HUES64 (cell line): ENCODE results near the gene GMDS.

Experiments used
- H3K27ac ChIP-seq: 2 replicates; pipeline ENCODE4 v1.7.0; 2013; ENCODE audit warnings: low read depth, low read length, inconsistent platforms
- H3K27me3 ChIP-seq: 2 replicates; pipeline ENCODE4 v1.6.1; 2013; ENCODE audit warnings: mild to moderate bottlenecking, low read length; ENCODE audit not compliant: insufficient read depth
- H3K36me3 ChIP-seq: 2 replicates; pipeline ENCODE4 v1.6.1; 2013; ENCODE audit warnings: mild to moderate bottlenecking, low read length; ENCODE audit not compliant: insufficient read depth
- H3K4me1 ChIP-seq: 2 replicates; pipeline ENCODE4 v1.6.1; 2013; ENCODE audit warnings: mild to moderate bottlenecking, low read length, moderate library complexity; ENCODE audit not compliant: insufficient read depth
- H3K4me3 ChIP-seq: 2 replicates; pipeline ENCODE4 v1.5.1; 2013; ENCODE audit warnings: mild to moderate bottlenecking, low read length, moderate library complexity
- H3K9ac ChIP-seq: 2 replicates; pipeline ENCODE4 v1.6.1; 2013; ENCODE audit warnings: mild to moderate bottlenecking, low read depth, low read length
- H3K9me3 ChIP-seq: 2 replicates; pipeline ENCODE4 v1.6.1; 2013; ENCODE audit warnings: low read depth, low read length; ENCODE audit not compliant: insufficient read depth
- WGBS: fragments of 150-250, 120-280 bp; methylation state at CpG from one replicate; pipeline ENCODE4 v1.1.7; 2013; ENCODE audit warnings: missing lambda C conversion rate; 5-methylcytosine and 5-hydroxymethylcytosine counted together

The GMDS gene

GRCh38 chr6:1870932-1871331, 374.5 kb downstream of the GMDS start:
- no peak overlapping the region for H3K27ac ChIP-seq
- H3K9me3 ChIP-seq: no peaks in the 10 kb centered on the region
- H3K27me3 ChIP-seq: no peaks in the 10 kb centered on the region
- H3K4me3 ChIP-seq: no peak overlapping the region
- H3K36me3 ChIP-seq: no peaks in the 10 kb centered on the region
- WGBS: 49% methylated on average over 7 of the region's 7 CpGs
- no peak overlapping the region for H3K9ac ChIP-seq
- H3K4me1 ChIP-seq: peaks cover 60% of the 10 kb centered on the region

- Histone ChIP-seq H3K27me3 (no peaks in the 10 kb centered on the region), H3K9me3 (no peaks in the 10 kb centered on the region), H3K4me1 (peaks cover 65% of the 10 kb centered on the region), H3K9ac (no peak overlapping the region), H3K27ac (no peak overlapping the region), H3K36me3 (no peaks in the 10 kb centered on the region), H3K4me3 (no peak overlapping the region)
- WGBS: 83% methylated on average over 5 of the region's 5 CpGs
Observed at GRCh38 chr6:1870251-1870650, 375.2 kb downstream of the GMDS start.

GRCh38 chr6:1869769-1870168, 375.6 kb downstream of the GMDS start:
- Histone ChIP-seq H3K9ac (no peak overlapping the region), H3K36me3 (no peaks in the 10 kb centered on the region), H3K9me3 (no peaks in the 10 kb centered on the region), H3K27ac (peak overlapping the region; percentile 26; the same call in 1 of the 2 replicates), H3K4me3 (no peak overlapping the region), H3K4me1 (peaks cover 70% of the 10 kb centered on the region), H3K27me3 (no peaks in the 10 kb centered on the region)
- 87% methylated on average over 6 of the region's 6 CpGs for WGBS

GRCh38 chr6:1869308-1869707, 376.1 kb downstream of the GMDS start:
- WGBS: 66% methylated on average over 3 of the region's 3 CpGs
- no peaks in the 10 kb centered on the region for H3K36me3 ChIP-seq

GRCh38 chr6:1868561-1869261, 376.7 kb downstream of the GMDS start:
- no peak overlapping the region for H3K9ac ChIP-seq
- H3K27me3 ChIP-seq: no peaks in the 10 kb centered on the region
- no peaks in the 10 kb centered on the region for H3K9me3 ChIP-seq
- no peaks in the 10 kb centered on the region for H3K36me3 ChIP-seq
- peaks cover 77% of the 10 kb centered on the region for H3K4me1 ChIP-seq
- H3K4me3 ChIP-seq: no peak overlapping the region
- no peak overlapping the region for H3K27ac ChIP-seq
- WGBS: 94% methylated on average over 4 of the region's 4 CpGs

More at GRCh38 chr6:1869308-1869707, 376.1 kb downstream of the GMDS start:
- H3K27ac ChIP-seq: peak overlapping the region; percentile 26; the same call in 1 of the 2 replicates
- H3K4me3 ChIP-seq: no peak overlapping the region
- H3K9ac ChIP-seq: no peak overlapping the region
- H3K27me3 ChIP-seq: no peaks in the 10 kb centered on the region
- no peaks in the 10 kb centered on the region for H3K9me3 ChIP-seq
- peaks cover 74% of the 10 kb centered on the region for H3K4me1 ChIP-seq

- H3K9me3 ChIP-seq: no peaks in the 10 kb centered on the region
- H3K27ac ChIP-seq: no peak overlapping the region
- no peak overlapping the region for H3K4me3 ChIP-seq
- no peaks in the 10 kb centered on the region for H3K36me3 ChIP-seq
- no peak overlapping the region for H3K9ac ChIP-seq
- no peaks in the 10 kb centered on the region for H3K27me3 ChIP-seq
- peaks cover 63% of the 10 kb centered on the region for H3K4me1 ChIP-seq
- WGBS: 100% methylated on average over 2 of the region's 3 CpGs
Observed at GRCh38 chr6:1867197-1867596, 378.2 kb downstream of the GMDS start.

GRCh38 chr6:1865585-1865984, 379.8 kb downstream of the GMDS start:
- H3K36me3 ChIP-seq: no peaks in the 10 kb centered on the region
- H3K27me3 ChIP-seq: no peaks in the 10 kb centered on the region
- no peak overlapping the region for H3K4me3 ChIP-seq
- no peak overlapping the region for H3K27ac ChIP-seq
- WGBS: 90% methylated on average over 7 of the region's 7 CpGs
- peaks cover 47% of the 10 kb centered on the region for H3K4me1 ChIP-seq
- H3K9me3 ChIP-seq: no peaks in the 10 kb centered on the region
- no peak overlapping the region for H3K9ac ChIP-seq

GRCh38 chr6:1864496-1864895, 380.9 kb downstream of the GMDS start:
- no peaks in the 10 kb centered on the region for H3K36me3 ChIP-seq
- no peaks in the 10 kb centered on the region for H3K9me3 ChIP-seq
- H3K27me3 ChIP-seq: no peaks in the 10 kb centered on the region
- no peak overlapping the region for H3K4me3 ChIP-seq
- H3K9ac ChIP-seq: no peak overlapping the region
- peaks cover 36% of the 10 kb centered on the region for H3K4me1 ChIP-seq
- H3K27ac ChIP-seq: no peak overlapping the region
- 27% methylated on average over 3 of the region's 3 CpGs for WGBS

- H3K27ac ChIP-seq: no peak overlapping the region
- no peaks in the 10 kb centered on the region for H3K27me3 ChIP-seq
- no peak overlapping the region for H3K4me3 ChIP-seq
- H3K36me3 ChIP-seq: no peaks in the 10 kb centered on the region
- H3K9ac ChIP-seq: no peak overlapping the region
- H3K4me1 ChIP-seq: peaks cover 32% of the 10 kb centered on the region
- no peaks in the 10 kb centered on the region for H3K9me3 ChIP-seq
- WGBS: 88% methylated on average over 1 of the region's 2 CpGs
Observed at GRCh38 chr6:1862411-1862810, 383.0 kb downstream of the GMDS start.

- WGBS: 94% methylated on average over 4 of the region's 4 CpGs
- no peaks in the 10 kb centered on the region for H3K36me3 ChIP-seq
- H3K4me1 ChIP-seq: peaks cover 32% of the 10 kb centered on the region
- no peak overlapping the region for H3K9ac ChIP-seq
- no peaks in the 10 kb centered on the region for H3K27me3 ChIP-seq
- H3K27ac ChIP-seq: no peak overlapping the region
- no peak overlapping the region for H3K4me3 ChIP-seq
- no peaks in the 10 kb centered on the region for H3K9me3 ChIP-seq
Observed at GRCh38 chr6:1860756-1861348, 384.6 kb downstream of the GMDS start.

GRCh38 chr6:1858859-1859258, 386.5 kb downstream of the GMDS start:
- Histone ChIP-seq H3K27ac (no peak overlapping the region), H3K9ac (no peak overlapping the region), H3K4me3 (no peak overlapping the region), H3K36me3 (no peaks in the 10 kb centered on the region), H3K4me1 (peaks cover 15% of the 10 kb centered on the region), H3K9me3 (no peaks in the 10 kb centered on the region), H3K27me3 (no peaks in the 10 kb centered on the region)
- WGBS: 90% methylated on average over 6 of the region's 6 CpGs
